HG02610 (cell line): Measurements from ENCODE around the gene SLC4A9.
"Not testable (repeated sequence)": the region's sequence is repeated elsewhere in the genome, so short reads cannot be mapped to it uniquely, and the experiment has no call there.

Source experiments
- ATAC-seq: cut with Tn5 transposase; IDR thresholded peaks from one replicate; pipeline ENCODE4 v1.9.1; 2021; ENCODE audit warnings: mild to moderate bottlenecking, moderate library complexity; ENCODE audit not compliant: unreplicated experiment

SLC4A9 gene

GRCh38 chr5:140337880-140338279 lies 22.1 kb upstream of the SLC4A9 start:
- ATAC-seq: no peak

GRCh38 chr5:140338336-140338735 lies 21.7 kb upstream of the SLC4A9 start:
- ATAC-seq: no peak

GRCh38 chr5:140338908-140339307 lies 21.1 kb upstream of the SLC4A9 start:
- no peak for ATAC-seq

- no peak for ATAC-seq
Observed at GRCh38 chr5:140339636-140340035, 20.4 kb upstream of the SLC4A9 start.

- no peak for ATAC-seq
Observed at GRCh38 chr5:140340605-140341121, 19.3 kb upstream of the SLC4A9 start.

- ATAC-seq: no peak
Observed at GRCh38 chr5:140341591-140341990, 18.4 kb upstream of the SLC4A9 start.

- peak; percentile 27 for ATAC-seq
Observed at GRCh38 chr5:140342287-140342686, 17.7 kb upstream of the SLC4A9 start.

GRCh38 chr5:140342896-140343295 lies 17.1 kb upstream of the SLC4A9 start:
- ATAC-seq: no peak

GRCh38 chr5:140343849-140344248 lies 16.1 kb upstream of the SLC4A9 start:
- not testable (repeated sequence) for ATAC-seq

GRCh38 chr5:140344683-140345423 lies 15.1 kb upstream of the SLC4A9 start:
- ATAC-seq: no peak

- peak; percentile 2 for ATAC-seq
Observed at GRCh38 chr5:140345919-140346347, 14.1 kb upstream of the SLC4A9 start.

- peak; percentile 74 for ATAC-seq
Observed at GRCh38 chr5:140346348-140347221, 13.4 kb upstream of the SLC4A9 start, which contains the start of gene HBEGF. Gene HBEGF, minus strand, starts transcription at chr5:140346603. Its CDS starts 275 bp downstream, at chr5:140346328.

- ATAC-seq: no peak
Observed at GRCh38 chr5:140347360-140347759, 12.6 kb upstream of the SLC4A9 start.

- ATAC-seq: no peak
Observed at GRCh38 chr5:140348104-140348503, 11.9 kb upstream of the SLC4A9 start.

- no peak for ATAC-seq
Observed at GRCh38 chr5:140349244-140349643, 10.8 kb upstream of the SLC4A9 start.

- peak; percentile 70 for ATAC-seq
Observed at GRCh38 chr5:140351609-140352334, 8.2 kb upstream of the SLC4A9 start.

GRCh38 chr5:140355546-140355945 lies 4.4 kb upstream of the SLC4A9 start:
- no peak for ATAC-seq

GRCh38 chr5:140356853-140357725 lies 2.9 kb upstream of the SLC4A9 start:
- peak; percentile 22 for ATAC-seq

GRCh38 chr5:140357726-140358093 lies 2.3 kb upstream of the SLC4A9 start:
- peak; percentile 96 for ATAC-seq

- ATAC-seq: no peak
Observed at GRCh38 chr5:140358738-140359310, 1.2 kb upstream of the SLC4A9 start.
